NOMO-1 treated with dmso at 0.1 percent for 144 hours (cell line): ENCODE results near the gene PYHIN1.
A peak's percentile ranks its signal among the peaks of the same experiment; 100 is the strongest.
"Not testable (repeated sequence)": the region's sequence is repeated elsewhere in the genome, so short reads cannot be mapped to it uniquely, and the experiment has no call there.

ENCODE experiments used
- DNase-seq: peaks from one replicate; lab custom pipeline; 2025; ENCODE audit not compliant: unreplicated experiment; lab: John Stamatoyannopoulos, UW

PYHIN1 gene

DNA sequence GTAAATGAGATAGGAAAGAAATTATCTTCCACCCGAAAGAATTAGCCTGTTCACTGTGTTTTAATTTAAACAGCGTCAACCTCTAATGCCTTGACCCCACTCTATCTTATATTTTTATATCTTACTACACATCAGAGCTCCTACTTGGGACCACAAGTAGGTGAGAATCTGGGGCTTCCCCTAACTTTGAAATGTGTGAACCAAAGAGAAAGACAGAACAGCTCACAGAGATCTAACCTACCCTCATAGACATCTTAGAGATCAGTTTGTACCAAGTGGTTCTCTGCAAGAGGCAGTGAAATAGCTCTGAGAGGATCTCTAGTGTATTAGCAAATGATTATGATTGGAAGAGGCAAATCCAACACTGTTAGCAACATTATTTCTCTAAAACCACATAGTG lies 47.4 kb downstream of the PYHIN1 start:
- DNase-seq = no peak

DNA sequence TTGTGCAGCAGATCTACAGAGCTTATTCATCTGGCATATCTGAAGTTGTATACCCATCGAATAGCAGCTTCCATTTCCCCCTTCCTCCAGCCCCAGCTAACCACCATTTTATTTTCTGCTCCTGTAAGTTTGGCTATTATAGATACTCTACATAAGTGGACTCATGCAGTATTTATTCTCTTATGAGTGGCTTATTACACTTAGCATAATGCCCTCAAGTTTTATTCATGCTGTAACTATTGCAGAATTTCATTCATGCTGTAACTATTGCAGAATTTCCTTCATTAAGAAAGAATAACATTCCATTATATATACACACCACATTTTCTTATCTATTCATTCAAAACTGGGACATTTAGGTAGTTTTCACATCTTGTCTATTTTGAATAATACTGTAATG lies 47.9 kb downstream of the PYHIN1 start:
- DNase-seq = no peak

- no peak for DNase-seq
These were observed 51.9 kb downstream of the PYHIN1 start for GRCh38 chr1:158983235-158983634.

GRCh38 chr1:158984386-158984785 lies 53.0 kb downstream of the PYHIN1 start:
- no peak for DNase-seq

DNA sequence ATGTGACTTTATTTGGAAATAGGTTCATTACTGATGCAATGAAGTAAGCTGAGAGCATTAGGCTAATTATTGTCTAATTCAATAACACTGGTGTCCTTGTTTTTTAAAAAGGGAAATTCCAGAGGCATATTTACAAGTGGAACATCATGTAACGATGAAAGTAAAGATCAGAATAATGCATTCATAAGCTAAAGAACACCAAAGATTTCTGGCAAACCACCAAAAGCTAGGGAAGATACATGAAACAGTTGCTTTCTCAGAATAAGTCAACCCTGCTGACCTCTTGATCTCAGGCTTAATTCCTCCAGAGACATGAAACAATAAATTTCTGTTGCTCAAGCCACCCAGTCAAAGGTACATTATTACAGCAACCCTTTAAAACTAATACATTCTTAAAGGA lies 58.1 kb downstream of the PYHIN1 start:
- no peak for DNase-seq

DNA sequence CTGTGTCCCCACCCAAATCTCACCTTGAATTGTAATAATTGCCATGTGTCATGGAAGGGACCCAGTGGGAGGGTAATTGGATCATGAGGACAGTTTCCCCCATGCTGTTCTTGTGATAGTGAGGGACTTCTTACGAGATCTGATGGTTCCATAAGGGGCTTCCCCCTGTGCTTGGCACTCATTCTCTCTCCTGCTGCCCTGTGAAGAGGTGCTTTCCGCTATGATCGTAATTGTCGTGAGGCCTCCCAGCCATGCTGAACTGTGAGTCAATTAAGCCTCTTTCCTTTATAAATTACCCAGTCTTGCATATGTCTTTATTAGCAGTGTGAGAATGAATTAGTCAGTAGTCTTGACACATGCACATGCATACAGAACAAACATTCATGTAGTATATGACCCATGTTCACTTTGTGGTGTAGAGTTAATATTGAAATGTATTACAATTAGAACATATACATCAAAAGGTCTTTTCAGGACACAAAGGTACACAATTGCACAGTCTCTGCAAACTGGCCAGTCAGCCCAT lies 61.5 kb downstream of the PYHIN1 start:
- no peak for DNase-seq

- DNase-seq = no peak
These were observed 65.6 kb downstream of the PYHIN1 start for GRCh38 chr1:158996998-158997397.

- DNase-seq = no peak
These were observed 66.9 kb downstream of the PYHIN1 start for GRCh38 chr1:158998037-158998780.

DNA sequence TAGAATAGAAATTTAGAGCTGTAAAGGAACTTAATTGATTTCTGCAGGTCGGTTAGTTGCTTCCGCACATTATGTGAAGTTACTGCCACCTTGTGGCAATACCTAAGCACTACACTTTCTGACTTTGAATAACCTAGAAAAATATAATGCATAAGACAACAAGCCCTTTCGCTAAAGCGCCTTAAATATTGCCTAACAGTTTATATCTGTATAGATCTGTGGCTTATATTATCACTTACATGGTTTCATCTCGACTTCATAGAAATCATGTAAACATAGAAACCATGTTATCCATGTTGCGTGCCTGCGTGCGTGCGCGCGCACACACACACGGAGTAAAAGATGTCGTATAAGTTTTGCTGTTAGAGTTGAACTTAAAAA lies 67.4 kb downstream of the PYHIN1 start:
- DNase-seq = peak; percentile 23

DNA sequence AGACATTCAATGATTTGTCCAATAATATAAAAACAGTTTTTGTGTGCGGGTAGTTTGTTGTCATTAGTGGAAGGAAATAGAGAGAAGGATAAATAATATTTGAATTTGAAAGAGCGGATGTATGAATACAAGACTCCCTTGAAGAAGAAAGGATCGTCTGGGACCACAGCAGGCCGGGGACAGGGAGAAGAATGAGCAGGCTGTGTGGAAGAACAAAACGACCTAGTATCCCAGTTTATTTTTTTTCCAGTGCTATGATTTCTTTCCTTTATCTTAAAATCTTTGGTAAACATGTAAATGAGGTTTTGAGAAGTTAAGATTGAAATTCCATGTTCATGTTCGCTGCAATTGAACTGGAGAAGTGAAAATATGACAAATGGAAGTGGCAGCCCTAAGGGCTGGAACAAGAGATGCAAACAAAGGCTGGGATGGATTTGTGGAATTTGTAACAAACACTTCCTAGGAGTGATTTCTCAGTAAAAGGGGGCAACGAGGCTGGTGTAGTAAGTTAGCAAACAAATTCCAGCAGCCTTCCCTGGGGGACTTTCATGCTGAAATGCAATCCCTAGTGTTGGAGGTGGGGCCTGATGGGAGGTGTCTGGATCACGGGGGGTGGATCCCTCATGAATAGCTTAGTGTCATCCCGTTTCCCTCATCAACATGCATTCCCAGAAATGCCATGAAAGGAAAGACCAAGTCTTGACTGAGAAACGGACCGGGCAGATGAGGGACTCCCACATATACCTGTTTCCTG lies 68.1 kb downstream of the PYHIN1 start:
- no peak for DNase-seq

DNA sequence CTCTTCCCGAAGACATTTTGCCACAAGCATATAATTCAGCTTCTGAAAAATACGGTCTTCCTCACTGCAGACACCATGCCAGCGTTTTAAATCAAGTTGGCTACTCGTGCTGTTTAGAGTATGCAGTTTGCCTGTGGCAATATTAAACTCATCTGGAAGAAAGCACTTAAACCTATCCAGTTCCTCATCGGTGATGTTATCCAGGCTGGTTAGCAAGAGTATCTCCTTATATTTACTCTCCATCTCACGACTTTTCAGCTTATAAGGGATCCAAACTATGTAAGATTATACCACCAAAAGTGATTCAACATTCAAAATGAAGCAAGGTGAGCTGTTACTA lies 68.7 kb downstream of the PYHIN1 start:
- no peak for DNase-seq

DNA sequence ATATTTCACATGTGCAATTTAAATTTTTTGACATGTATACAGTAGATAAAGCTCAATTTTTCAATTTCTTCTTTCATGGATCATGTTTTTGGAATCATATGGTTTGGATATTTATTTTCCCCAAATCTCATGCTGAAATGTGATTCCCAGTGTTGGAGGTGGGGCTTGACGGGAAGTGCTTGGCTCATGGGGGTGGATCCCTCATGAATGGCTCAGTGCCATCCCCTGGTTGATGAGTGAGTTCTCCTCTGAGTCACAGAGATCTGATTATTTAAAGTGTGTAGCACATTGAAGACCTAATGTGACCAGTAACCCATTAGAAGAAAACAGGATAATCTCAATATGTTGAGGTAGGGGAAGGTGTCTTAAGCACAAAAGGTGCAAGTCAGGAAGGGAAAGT lies 69.3 kb downstream of the PYHIN1 start:
- no peak for DNase-seq

DNA sequence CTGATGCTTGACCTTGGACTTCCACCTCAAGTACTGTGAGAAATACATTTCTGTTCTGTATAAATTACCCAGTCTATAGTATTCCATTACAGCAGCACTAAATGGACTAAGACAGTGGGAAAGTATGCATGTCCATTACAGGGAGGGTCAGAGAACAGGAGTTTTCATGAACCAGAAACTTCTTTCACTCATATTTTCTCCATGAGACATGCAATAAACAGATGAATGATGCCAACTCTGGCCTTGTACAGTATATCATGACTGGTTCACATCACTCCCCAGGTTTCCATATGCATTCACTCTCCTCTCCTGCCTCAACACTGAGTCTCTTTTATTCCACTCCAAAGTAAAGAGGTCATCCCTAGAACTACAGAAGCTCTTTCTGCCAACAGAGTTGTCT lies 73.8 kb downstream of the PYHIN1 start:
- DNase-seq = no peak

- DNase-seq = no peak
These were observed 74.3 kb downstream of the PYHIN1 start for GRCh38 chr1:159005676-159006075.

DNA sequence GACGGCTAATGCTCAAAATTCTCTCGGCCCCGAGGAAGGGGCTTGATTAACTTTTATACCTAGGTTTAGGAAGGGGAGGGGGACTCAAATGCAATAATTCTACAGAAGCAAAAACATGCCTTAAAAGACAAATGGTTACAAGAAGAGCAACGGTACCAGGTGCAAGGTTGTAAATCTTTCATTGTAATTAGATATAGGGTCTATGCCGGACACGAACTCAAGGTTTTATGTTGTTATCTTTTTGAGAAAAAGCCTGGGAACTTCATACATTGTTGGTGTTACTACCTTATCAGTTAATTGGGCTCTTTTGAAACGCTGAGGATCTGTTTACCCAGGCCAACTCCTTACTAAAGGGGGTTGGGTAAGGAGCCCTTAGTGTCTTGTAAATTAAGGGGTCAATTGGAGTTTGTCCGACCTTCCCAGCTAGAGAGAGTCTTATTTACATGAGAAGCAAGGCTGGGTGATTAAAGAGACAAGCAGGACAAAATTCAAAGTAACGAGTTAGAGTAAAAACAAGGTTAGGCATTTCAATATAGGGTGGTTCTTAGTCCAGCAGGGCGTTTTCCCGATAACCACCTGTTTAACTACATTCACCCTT lies 75.0 kb downstream of the PYHIN1 start:
- not testable (repeated sequence) for DNase-seq

DNA sequence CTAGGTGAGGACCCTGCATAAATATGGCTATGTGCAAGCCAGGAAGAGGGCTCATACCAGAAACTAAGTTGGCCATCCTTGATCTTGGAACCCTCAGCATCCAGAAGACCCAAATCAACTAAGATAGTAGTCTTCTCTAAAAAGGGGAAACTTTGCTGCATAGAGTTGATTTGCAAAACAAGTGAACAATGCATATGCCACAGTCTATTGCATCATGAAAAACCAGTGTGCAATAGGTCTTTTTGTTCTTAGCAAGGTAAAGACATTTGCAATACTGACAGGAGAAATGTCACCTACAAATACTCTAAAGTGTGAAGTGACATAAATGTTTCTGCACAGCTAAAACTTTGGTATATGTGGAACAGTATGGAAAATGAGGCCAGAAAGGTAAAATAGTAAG lies 76.4 kb downstream of the PYHIN1 start:
- DNase-seq = no peak

- peak; percentile 3 for DNase-seq
These were observed 77.4 kb downstream of the PYHIN1 start for GRCh38 chr1:159008744-159009188.

GRCh38 chr1:159009287-159009686 lies 77.9 kb downstream of the PYHIN1 start:
- DNase-seq = no peak

- DNase-seq = peak; percentile 84
These were observed 78.5 kb downstream of the PYHIN1 start, which contains the start of gene IFI16 for GRCh38 chr1:159009704-159010361. TSS of gene IFI16 (plus strand) at chr1:159009907. CDS start at chr1:159014681, 4,774 bp downstream.

- DNase-seq = no peak
These were observed 79.0 kb downstream of the PYHIN1 start for GRCh38 chr1:159010391-159010790.

DNA sequence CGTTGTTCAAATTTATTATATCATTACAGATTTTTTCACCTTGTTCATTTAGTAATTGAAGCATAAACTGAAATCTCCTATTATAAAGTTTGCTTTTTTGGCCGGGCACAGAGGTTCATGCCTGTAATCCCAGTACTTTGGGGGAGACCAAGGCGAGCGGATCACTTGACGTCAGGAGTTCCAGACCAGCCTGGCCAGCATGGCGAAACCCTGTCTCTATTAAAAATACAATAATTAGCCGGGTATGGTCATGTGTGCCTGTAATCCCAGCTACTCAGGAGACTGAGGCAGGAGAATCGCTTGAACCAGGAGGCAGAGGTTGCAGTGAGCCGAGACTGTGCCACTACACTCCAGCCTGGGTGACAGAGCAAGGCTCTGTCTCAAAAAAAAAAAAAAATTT lies 79.6 kb downstream of the PYHIN1 start:
- not testable (repeated sequence) for DNase-seq
